Measurements from ENCODE around the gene CUZD1.
A peak's percentile ranks its signal among the peaks of the same experiment; 100 is the strongest.
"Not testable (repeated sequence)": the region's sequence is repeated elsewhere in the genome, so short reads cannot be mapped to it uniquely, and the experiment has no call there.

CUZD1 gene, protein sequence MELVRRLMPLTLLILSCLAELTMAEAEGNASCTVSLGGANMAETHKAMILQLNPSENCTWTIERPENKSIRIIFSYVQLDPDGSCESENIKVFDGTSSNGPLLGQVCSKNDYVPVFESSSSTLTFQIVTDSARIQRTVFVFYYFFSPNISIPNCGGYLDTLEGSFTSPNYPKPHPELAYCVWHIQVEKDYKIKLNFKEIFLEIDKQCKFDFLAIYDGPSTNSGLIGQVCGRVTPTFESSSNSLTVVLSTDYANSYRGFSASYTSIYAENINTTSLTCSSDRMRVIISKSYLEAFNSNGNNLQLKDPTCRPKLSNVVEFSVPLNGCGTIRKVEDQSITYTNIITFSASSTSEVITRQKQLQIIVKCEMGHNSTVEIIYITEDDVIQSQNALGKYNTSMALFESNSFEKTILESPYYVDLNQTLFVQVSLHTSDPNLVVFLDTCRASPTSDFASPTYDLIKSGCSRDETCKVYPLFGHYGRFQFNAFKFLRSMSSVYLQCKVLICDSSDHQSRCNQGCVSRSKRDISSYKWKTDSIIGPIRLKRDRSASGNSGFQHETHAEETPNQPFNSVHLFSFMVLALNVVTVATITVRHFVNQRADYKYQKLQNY

DNA sequence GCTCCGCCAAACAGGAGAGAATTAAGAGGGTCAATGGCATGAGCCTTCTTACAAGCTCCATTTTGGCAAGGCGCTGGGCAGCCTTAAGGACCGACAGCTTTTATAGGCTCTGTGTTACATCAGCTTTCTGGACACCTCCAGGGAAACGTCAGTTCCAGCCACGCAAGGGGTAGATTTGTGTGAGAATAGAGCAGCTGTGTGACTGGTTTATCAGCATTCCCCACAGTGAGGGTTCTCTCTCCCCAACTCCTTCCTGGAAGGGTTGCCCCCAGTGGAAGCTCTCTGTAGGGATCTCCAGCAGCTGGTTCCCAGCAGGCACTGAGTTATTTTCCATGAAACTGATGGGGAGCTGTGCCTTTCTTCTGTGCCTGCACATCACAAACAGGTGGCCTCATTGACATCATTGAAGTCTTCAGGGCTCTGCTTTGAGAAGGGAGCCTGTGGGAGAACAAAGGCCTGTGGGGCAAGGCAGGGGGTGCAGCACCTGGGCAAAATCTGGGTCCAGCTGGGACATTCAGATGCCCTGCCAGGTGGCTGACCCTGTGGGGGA, at the start of gene CUZD1:
Gene CUZD1, minus strand, starts transcription at position 75 of the 550 bp plus-strand sequence. Its CDS starts 14 bp downstream, at position 61.
- no peak for DNase-seq

DNA sequence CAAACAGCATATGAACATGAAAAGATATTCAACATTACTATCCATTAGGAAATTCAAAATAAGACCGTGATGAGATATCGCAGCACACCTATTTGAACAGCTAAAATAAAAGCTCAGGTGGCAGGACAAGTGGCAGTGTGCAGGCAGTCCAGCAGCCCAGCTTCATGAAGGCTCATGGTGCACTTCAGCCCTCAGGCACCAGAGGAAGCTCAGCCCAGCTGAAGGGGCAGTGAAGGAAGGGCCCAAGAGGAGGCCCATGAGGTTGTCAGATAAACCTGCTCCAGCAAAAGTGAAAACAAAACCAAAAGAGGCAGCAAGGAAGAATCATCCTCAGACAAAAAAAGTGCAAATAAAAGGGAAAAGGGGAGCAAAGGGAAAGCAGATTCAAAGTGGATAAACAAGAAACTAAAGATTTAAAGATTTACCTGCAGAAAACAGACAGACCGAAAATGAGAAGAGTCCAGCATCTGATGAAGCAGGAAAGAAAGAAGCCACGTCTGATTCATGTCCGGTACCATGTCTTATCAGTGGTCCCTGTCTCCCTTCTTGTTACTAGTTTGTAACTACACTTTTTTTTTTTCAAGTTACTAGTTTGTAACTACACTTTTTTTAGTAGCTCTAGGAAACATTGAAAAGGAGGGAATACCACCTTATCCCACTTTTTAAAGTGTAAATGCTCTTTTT, 48.7 kb upstream of the CUZD1 start:
- no peak for DNase-seq

DNA sequence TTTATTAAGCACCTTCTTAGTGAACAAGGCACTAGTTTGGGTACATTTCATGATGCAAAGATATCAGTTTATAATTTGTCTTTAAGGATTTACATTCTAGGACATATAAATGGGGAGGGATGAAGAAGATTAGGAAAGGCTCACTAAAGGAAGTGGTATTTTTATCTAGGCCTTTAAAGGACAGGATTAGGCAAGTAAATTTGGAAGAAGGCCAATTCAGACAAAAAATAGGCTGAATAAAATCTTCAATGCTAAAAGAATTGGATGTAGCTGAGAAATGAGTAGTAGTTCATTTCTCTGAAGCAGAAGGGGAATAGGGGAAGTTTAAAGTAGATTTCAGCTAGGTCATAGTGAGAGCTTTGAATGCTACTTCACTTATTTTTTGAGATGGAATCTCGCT, 38.5 kb upstream of the CUZD1 start:
- DNase-seq, result no peak

DNA sequence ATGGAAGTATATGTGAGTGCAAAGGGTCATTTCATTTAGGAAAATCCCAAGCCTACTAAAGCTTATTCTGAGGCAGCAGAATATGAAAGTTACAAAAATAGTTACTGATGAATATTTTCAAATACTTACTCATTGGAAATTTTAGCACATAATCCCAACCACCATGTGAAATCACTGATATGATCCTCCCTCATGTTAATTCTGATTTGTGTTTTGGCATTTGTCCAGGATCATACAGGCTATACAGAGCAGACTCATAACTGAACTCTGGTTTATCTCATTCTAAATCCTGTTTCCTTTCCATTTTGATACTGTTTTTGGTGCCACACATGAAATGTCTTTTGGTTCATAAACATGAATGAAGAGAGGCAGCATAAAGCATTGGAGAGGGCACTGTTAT, 37.1 kb upstream of the CUZD1 start:
- no peak for DNase-seq

DNA sequence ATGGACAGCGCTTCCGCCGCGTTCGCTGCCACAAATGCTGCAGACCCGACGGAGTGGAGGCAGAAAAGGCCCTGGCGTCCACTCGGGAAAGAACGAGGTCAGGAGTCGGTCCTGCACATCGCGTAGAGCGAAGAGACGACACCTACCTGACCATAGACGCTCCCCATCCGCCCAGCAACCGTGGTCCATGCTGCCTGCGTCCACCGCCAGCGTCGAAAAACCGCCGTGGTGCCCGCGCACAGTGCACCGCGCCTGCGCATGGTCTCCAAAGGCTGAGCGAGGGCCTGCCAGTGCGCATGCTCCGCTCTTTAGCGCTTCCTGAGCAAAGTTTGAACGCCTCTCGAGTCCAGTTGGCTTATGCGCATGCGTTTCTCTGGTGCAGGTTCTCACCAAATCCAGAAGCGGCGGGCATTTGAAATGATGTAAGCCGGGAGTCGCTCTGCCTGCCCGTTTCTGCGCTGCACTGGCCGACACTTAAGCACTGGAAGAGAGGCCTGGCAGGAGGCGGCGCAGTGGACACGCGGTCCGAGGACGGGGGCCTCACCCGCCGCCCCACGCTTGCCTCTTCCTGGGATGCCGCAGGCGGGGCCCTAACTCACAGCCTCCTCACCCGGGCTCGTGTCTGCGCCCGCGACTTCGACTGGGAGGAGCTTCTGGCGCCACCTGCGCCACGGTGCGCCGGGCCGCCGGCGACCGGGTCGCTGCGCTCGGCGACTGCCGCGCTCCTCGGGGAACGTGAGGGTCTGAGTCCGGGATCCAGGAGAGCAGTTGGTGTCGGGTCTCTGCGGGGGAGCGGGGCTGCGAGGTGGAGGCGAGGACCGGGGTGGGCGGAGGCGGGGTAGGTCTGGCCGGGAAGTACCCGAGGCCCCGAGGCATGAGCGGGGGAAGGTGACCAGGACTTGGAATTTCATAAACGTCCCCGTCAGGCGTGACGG, 33.9 kb upstream of the CUZD1 start, which contains the start of gene FAM24B:
Gene FAM24B, minus strand, starts transcription at position 243 of the 935 bp plus-strand sequence. CDS start 29,066 bp downstream, outside the sequence.
- peak; percentile 91 to 95 for DNase-seq

DNA sequence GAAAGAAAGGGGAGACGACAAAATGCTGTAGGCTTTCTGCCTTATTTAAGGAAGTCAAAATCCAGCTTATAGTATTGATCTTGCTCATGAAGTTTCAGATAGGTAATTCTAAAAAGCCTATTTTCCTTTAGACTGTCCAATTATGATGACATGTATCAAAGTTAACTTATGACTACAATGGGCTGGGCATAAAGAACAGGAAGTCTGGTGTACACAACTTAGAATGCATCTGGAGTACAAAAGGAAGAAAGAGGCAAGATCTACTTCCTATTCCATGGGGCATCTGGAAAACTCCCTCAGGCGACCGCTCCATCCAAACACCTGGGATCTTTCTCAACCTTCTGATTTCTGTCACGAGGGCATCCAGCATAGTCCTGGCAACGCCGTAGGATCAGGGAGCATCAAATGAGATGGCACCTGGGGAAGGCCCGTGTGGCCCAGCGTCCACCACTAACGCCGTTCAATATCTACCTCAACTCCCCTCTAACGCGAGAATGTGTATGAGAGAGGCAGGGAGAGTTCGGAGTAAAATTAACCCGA, 33.2 kb upstream of the CUZD1 start:
- peak in 1 of 2 experiments; percentile 51 for DNase-seq

DNA sequence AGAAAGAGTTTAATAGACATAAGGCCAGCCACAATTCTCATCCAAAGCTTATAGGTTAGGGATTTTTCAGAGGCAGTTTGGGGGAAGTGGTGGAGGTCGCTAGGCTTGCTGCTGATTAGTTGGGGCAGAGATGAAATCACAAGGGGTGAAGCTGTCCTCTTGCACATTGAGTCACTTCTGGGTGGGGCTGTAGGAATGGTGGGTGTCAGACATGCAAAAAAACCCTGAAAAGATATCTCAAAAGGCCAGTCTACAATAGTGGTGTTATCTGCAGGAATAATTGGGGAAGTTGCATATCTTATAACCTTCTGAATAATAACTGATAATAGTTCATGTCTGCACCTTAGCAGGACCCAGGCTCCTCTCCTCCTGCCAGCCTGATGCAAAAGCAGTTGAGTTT, 31.6 kb upstream of the CUZD1 start:
- no peak for DNase-seq

DNA sequence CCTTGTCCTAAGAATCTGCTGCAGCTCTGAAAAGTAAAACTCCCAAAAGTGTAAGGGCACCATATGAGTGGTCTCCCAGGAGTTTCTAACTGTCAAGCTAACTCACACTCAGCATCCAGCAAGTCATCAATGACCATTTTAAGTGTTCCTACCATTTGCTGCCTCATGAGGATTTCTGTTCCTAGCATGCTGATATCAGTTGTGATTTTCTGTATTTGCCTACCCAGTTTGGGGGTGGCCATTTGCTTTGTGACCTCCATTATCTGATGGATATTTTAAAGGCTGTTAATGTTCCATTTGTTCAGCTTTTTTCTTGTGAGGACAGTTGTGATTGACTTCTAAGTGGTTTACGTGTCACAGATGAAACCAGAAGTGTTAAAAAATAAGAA, 30.8 kb upstream of the CUZD1 start:
- no peak for DNase-seq

DNA sequence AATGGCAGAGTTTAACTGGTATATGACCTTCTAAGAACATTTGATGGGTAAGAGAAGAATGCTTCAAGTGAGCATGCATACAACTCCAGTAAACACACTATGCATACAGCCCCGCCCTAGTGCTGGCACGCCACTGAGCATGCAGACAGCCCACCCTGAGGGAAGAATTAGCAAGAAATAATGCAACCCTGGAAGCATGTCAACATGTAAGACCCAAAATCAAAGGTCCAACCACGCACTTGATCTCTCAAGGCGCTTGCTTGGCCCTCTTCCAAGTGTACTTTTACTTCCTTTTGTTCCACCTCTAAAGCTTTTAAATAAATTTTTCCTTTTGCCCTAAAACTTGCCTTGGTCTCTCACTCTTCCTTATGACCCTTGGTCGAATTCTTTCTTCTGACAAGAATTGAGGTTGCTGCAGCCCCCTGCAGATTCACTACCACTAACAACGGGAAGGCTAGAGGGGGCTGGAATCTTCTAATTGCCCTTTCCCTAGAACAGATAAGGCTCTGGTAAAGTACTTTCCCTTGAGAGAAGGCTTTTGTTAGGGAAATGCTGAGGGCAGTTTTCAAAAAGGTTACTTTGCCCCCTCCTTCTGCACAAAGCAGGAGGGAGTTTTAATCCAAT, 30.3 kb upstream of the CUZD1 start:
- DNase-seq, result no peak

DNA sequence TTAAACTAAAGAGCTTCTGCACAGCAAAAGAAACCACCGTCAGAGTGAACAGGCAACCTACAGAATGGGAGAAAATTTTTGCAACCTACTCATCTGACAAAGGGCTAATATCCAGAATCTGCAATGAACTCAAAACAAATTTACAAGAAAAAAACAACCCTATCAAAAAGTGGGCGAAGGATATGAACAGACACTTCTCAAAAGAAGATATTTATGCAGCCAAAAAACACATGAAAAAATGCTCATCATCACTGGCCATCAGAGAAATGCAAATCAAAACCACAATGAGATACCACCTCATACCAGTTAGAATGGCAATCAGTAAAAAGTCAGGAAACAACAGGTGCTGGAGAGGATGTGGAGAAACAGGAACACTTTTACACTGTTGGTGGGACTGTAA, 26.3 kb upstream of the CUZD1 start:
- DNase-seq, result not testable (repeated sequence)

DNA sequence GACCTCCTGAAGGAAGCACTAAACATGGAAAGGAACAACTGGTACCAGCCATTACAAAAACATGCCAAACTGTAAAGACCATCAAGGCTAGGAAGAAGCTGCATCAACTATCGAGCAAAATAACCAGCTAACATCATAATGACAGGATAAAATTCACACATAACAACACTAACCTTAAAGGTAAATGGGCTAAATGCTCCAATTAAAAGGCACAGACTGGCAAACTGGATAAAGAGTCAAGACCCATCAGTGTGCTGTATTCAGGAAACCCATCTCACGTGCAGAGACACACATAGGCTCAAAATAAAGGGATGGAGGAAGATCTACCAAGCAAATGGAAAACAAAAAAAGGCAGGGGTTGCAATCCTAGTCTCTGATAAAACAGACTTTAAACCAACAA, 23.1 kb upstream of the CUZD1 start:
- not testable (repeated sequence) for DNase-seq

DNA sequence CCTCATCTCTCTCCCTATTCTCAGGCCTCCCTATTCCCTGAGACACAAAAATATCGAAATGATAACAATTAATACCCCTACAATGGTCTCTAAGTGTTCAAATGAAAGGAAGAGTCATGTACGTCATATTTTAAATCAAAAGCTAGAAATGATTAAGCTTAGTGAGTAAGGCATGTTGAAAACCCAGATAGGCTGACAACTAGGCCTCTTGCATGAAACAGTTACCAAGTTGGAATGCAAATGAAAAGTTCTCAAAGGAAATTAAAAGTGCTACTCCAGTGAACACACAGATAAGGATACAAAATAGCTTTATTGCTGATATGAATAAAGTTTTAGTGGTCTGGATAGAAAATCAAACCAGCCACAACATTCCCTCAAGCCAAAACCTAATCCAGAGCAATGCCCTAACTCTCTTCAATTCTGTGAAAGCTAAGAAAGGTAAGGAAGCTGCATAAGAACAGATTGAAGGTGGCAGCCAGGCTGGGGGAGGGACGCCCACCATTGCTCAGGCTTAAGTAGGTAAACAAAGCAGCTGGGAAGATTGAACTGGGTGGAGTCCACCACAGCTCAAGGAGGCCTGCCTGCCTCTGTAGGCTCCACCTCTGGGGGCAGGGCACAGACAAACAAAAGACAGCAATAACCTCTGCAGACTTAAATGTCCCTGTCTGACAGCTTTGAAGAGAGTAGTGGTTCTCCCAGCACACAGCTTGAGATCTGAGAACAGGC, 21.3 kb upstream of the CUZD1 start:
- not testable (repeated sequence) for DNase-seq

DNA sequence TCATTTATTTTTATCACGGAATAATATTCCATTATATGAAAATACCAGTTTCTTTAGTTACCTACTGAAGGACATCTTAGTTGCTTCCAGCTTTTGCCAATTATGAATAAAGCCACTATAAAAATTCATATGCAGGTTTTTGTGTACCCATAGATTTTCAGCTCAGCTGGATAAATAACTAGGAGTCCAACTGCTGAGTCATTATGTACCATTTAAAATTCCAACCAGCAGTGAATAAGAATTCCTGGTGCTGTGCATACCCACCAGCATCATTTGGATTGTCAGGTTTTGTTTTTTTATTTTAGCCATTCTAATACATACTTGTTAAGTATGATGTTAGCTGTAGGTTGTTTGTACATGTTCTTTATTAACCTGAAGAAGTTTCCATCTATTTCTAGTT, 19.2 kb upstream of the CUZD1 start:
- DNase-seq, result peak in 1 of 2 experiments; percentile 4

DNA sequence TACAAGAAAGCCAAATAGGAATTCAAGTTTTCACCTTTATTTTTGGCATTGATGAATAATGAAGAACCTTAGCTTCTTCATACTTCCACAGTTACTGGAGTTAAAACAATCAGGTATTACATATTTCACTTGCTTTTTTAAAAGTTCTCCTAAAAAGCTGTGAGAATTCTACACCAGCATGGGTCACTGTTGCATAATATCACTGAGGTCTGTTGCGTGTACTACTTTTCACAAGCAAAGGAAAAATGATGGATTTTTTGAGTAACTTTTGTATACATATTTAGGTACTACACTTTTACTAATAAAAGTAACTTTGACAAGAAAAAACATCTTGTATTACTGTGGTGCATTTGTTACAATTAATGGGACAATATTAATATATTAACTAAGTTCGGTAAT, 18.5 kb upstream of the CUZD1 start:
- no peak for DNase-seq

DNA sequence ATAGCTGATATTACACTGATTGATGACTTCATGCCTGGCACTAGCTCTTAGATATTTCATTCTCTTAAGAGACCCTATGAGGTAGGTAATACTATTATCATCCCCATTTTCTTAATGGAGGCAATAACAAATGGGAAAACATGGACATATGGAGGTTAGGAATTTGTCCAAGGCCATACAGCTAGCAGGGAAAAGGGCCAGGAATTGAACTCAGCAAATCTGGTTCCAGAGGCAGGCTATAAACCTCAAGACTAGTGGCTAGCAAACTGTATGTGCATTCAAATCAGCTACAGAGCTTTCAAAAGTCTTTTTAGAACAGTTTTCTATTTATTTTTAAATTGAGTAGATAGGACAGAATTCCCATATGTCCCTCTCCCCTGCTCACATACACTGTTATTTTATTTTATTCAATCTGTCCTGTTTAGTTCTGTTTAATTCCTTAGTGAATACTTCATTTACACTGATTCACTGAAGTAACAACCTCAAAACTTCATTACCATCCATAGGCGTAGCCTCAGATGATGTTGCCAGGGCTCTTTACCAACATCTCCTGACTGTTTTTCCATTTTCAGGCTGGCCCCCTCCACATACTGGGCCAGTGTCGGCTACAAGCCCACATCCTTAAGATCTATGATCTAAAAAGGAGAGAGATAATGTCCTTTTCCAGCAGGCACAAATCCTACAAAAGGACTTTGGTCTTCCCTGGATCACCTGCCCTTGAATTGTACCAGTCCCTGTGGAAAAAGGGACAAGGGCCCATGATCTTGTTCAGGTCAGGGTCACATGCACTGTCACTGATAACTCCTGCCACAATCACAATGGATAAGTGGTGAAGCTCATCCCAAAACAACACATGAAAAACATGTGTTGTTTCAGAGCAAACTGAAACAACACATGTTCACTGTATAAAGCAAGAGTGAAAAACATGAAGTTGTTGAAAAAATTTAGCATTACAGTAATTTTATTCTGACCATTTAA, 17.8 kb upstream of the CUZD1 start:
- DNase-seq, result no peak

DNA sequence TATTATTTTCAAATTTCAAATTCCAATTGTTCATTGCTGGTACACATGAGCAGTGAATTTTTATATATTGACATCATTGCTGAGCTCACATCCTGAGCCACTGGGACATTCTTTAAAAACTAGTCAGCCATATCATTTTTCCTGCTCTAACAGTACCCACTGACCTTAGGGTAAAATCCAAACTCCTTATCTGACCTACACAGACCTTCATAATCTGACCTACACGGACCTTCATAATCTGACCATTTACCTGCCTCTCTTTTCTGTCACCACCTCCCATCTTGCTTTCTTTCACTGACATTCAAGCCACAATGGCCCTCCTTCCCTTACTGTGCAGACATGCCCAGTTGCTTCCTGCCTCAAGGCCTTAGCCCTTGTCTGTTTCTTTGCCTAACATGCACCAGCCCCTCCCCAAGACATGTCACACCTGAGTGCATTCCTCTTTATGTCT, 16.1 kb upstream of the CUZD1 start:
- DNase-seq, result no peak

DNA sequence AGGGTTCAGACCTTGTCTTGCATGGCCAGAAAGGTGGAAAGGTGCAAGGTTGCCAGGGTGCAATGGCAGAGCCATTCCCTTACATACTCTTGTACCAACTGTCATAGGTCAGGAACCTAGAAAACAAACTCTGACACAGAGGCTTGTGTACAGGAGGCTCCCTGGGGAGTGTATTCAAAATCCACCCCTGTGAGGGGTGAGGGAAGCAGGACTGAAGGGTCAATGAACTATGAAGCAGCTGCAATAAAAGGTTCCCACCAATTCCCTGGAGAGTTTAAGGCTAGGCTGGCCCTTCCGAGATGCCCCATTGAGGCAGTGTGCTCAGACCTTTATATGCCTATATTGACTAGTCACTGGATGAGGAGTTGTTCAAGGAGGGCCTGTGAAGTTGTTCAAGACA, 13.9 kb upstream of the CUZD1 start:
- DNase-seq, result no peak

DNA sequence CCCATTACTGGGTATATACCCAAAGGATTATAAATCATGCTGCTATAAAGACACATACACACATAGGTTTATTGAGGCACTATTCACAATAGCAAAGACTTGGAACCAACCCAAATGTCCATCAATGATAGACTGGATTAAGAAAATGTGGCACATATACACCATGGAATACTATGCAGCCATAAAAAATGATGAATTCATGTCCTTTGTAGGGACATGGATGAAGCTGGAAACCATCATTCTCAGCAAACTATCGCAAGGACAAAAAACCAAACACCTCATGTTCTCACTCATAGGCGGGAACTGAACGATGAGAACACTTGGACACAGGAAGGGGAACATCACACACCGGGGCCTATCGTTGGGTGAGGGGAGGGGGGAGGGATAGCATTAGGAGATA, 12.4 kb upstream of the CUZD1 start:
- not testable (repeated sequence) for DNase-seq

DNA sequence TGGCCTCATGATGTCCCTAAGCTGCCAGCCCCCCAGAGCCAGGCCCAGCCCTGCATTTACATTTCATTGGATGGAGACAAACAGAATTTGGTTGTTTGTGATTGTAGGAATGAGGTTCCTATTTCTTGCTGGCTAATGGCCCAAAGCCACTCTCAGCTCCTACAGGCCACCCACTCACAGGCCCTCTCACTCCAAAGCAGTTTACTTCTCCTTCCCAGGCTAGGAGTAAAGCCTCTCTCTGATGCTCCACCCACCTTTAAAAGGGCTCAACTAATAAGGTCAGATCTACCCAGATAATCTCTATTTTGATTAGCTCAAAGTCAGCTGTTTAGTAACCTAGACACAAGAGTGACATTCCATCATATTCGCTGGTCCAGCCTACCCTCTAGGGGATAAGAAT, 11.2 kb upstream of the CUZD1 start:
- DNase-seq, result no peak

DNA sequence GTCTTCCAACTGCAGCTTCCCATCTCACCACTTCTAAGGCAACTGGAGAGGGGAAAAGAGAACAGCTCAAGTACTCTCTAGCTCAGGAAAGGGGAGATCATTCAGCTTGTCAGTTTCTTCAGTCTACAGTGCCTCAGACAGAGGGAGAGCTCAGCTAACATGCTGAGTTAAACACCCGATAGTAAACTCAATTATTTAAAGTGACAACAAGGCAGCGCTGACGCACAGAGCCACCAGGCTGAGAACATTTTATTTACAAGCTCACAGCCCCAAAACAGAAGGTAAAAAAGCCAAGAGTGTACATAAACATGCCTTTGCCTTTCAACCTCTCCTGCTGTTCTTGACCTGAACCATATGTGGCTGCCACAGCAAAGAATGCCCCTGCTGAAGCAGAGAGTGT, 10.1 kb upstream of the CUZD1 start:
- no peak for DNase-seq
